Endothelial cell of umbilical vein (primary cell): ENCODE results near the gene CTR9. TPM values are rescaled to one million over a fixed set of nuclear protein-coding genes. Genes with fewer than 3 reads are reported as not detected.

Experiments used
- BruUV-seq: library from RNA; stranded (reverse); fragments of 400-500 nt; replicated peaks from 2 replicates; lab custom pipeline; 2021; lab: Mats Ljungman, UMichigan
- CTCF ChIA-PET: fragments of 300-600, 350-600 bp; sonication (Branson Sonifier 250); formaldehyde crosslinking; loops from one replicate; lab custom pipeline; 2021; ENCODE audit warnings: antibody characterized with exemption, inconsistent platforms; lab: Charles Lee
- POLR2A ChIA-PET: fragments of 300-600, 350-600 bp; sonication (Branson Sonifier 250); formaldehyde crosslinking; loops from one replicate; lab custom pipeline; 2021; ENCODE audit warnings: antibody characterized with exemption, inconsistent platforms; lab: Charles Lee
- DNase-seq: peaks from one replicate; pipeline ENCODE4 v3.0.0-alpha.2; 2011; ENCODE audit warnings: low read depth, low spot score
- FAIRE-seq: peaks from 2 replicates; lab custom pipeline; 2011; peaks lifted over from hg19 to GRCh38; lab: Jason Lieb, UNC
- H2AFZ ChIP-seq: 2 replicates; pipeline ENCODE4 v1.6.0; 2012; ENCODE audit warnings: low read depth, low read length, control low read depth, inconsistent platforms
- H3K27ac ChIP-seq: 2 replicates; pipeline ENCODE4 v1.5.1; 2011; ENCODE audit warnings: low read depth, mild to moderate bottlenecking, control low read depth, low read length, moderate library complexity; ENCODE audit not compliant: insufficient read depth
- H3K27me3 ChIP-seq, 2 experiments: 2 replicates each; pipeline versions ENCODE4 v1.6.0 to v1.6.1; 2011; ENCODE audit warnings: low read length in 2 of 2, mixed read lengths in 1 of 2; ENCODE audit not compliant: control insufficient read depth in 2 of 2, insufficient read depth in 2 of 2
- H3K36me3 ChIP-seq, 2 experiments: 2 replicates in 1 of 2; 3 replicates in 1 of 2; pipeline ENCODE4 v1.5.1; 2011; ENCODE audit warnings: low read length in 2 of 2, mild to moderate bottlenecking in 1 of 2, moderate library complexity in 1 of 2; ENCODE audit not compliant: control insufficient read depth in 2 of 2, insufficient read depth in 2 of 2; ENCODE audit errors: extremely low read depth in 1 of 2
- H3K4me1 ChIP-seq: 3 replicates; pipeline ENCODE4 v1.5.1; 2011; ENCODE audit warnings: mild to moderate bottlenecking, low read length; ENCODE audit not compliant: control insufficient read depth, insufficient read depth; ENCODE audit errors: extremely low read depth
- H3K4me2 ChIP-seq: 2 replicates; pipeline ENCODE4 v1.6.1; 2011; ENCODE audit warnings: low read length, control low read depth, mixed read lengths; ENCODE audit not compliant: insufficient read depth
- H3K4me3 ChIP-seq, 3 experiments: fragments of 200-600 bp in 1 of 3; sonication (generic), shearing (Covaris generic) in 1 of 3; replicated peaks in 1 of 3; 2 replicates each; pipeline ENCODE4 v1.5.1; 2011 to 2016; ENCODE audit warnings: control low read depth in 3 of 3, low read length in 3 of 3, mild to moderate bottlenecking in 2 of 3, inconsistent platforms in 1 of 3, low read depth in 1 of 3, moderate library complexity in 1 of 3; ENCODE audit not compliant: insufficient read depth in 1 of 3
- H3K79me2 ChIP-seq: 2 replicates; pipeline ENCODE4 v1.6.0; 2012; ENCODE audit warnings: low read length, inconsistent platforms; ENCODE audit not compliant: control insufficient read depth, insufficient read depth
- H3K9ac ChIP-seq: replicated peaks from 2 replicates; pipeline ENCODE3; 2011; ENCODE audit warnings: low read length, control low read depth; ENCODE audit not compliant: insufficient read depth; ENCODE audit errors: extremely low read depth
- H3K9me1 ChIP-seq: replicated peaks from 3 replicates; pipeline ENCODE4 v1.6.0; 2011; ENCODE audit warnings: mild to moderate bottlenecking, low read length; ENCODE audit not compliant: control insufficient read depth, insufficient read depth; ENCODE audit errors: extremely low read depth
- H3K9me3 ChIP-seq: replicated peaks from 2 replicates; pipeline ENCODE4 v1.5.1; 2012; ENCODE audit warnings: low read length, inconsistent platforms; ENCODE audit not compliant: control insufficient read depth, insufficient read depth
- H4K20me1 ChIP-seq: replicated peaks from 2 replicates; pipeline ENCODE3; 2011; ENCODE audit warnings: mild to moderate bottlenecking, low read length; ENCODE audit not compliant: control insufficient read depth, insufficient read depth; ENCODE audit errors: extremely low read depth
- FOS ChIP-seq: IDR thresholded peaks from 2 replicates; pipeline ENCODE4 v1.6.1; 2011; ENCODE audit warnings: mild to moderate bottlenecking, low read length, moderate library complexity, borderline replicate concordance; ENCODE audit not compliant: insufficient read depth
- POLR2AphosphoS5 ChIP-seq: IDR thresholded peaks from 2 replicates; pipeline ENCODE4 v1.6.1; 2012; ENCODE audit warnings: low read depth, mild to moderate bottlenecking, control low read depth, low read length, moderate library complexity; ENCODE audit not compliant: insufficient read depth
- dilution Hi-C: fragments of 300-500 bp; cut with MboI; formaldehyde crosslinking; loops from one replicate; pipeline ENCODE4 v1.15.0; 2019; ENCODE audit warnings: low sequenced_read_pairs; ENCODE audit not compliant: extremely low pct_ligation_motif_present
- intact Hi-C: fragments of 100-400 bp; cut with micrococcal nuclease; formaldehyde crosslinking; loops from one replicate; pipeline ENCODE4 v1.10.0; 2022
- polyA plus RNA-seq, 4 experiments: library from polyadenylated mRNA; depleted of rRNA in 3 of 4; stranded (reverse) in 3 of 4; unstranded in 1 of 4; fragments of >200 nt; gene quantifications; 2 replicates each; pipeline versions ENCODE4 v1.2.1 to v1.2.3, GENCODE V29; 2011 to 2012; ENCODE audit warnings: missing spikeins in 1 of 4
- total RNA-seq: library from RNA; stranded (reverse); gene quantifications from 2 replicates; pipeline ENCODE4 v1.2.3, GENCODE V29; 2021
- TF ChIP-seq, protein P1 (sequence below): IDR thresholded peaks from 2 replicates; pipeline ENCODE4 v1.6.1; 2011; ENCODE audit not compliant: insufficient read depth, insufficient read length

CTR9 gene
- total and polyA plus RNA-seq, 2 donors (not counting 3 experiments of a cell fraction or from before 2014, with no cell fraction given): 7.5 to 33.2 TPM

DNA sequence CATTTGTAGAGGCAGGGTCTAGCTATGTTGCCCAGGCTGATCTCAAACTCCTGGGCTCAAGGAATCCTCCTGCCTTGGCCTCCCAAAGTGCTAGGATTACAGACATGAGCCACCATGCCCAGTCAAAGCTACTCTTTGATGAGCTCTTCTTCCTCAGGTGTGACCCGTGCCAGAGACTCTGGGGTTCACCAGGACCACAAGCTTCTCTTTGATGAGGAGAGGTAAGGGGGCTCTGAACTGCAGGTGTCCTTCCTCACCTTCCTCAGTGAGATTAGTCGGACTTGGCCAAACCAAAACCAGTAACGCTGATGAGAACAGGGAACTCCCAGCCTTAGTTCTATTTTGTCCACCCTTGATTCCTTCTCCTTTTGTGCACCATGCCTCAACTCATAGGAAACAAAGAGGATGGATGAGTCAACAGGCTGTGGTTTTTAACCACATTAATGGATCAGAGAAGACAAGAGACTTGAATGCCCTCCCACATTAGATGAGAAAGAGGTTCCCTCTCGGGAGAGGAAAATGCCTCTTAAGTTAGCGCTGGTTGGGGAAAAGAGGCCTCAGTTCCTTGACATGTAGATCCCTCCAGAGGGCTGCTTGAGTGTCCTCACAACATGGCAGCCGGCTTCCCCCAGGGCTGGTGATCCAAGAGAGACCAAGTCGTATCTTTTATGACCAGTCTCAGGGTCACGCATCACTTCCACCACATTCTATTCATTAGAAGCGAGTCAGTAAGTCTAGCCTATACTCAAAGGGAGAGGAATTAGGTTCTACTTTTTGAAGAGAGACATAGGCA lies 25.7 kb upstream of the CTR9 start:
- no TSS peak for BruUV-seq
- peaks cover 9 to 16% of the 10 kb centered on the region in 2 experiments for H3K27me3 ChIP-seq
- TF ChIP-seq POLR2AphosphoS5 (no peak), FOS (peak; percentile 53)
- no peaks in the 10 kb centered on the region for H3K9me3 ChIP-seq
- DNase-seq (no peak), FAIRE-seq (no peak)
- H3K4me2 ChIP-seq: no peak overlapping the region
- H3K4me1 ChIP-seq: no peaks in the 10 kb centered on the region
- no peak overlapping the region for H3K4me3 ChIP-seq
- POLR2A ChIA-PET: no interaction called here
- H3K9ac ChIP-seq: no peak overlapping the region
- dilution Hi-C loops: no loop called here
- no peak overlapping the region for H2AFZ ChIP-seq
- H3K9me1 ChIP-seq: no peaks in the 10 kb centered on the region
- no peaks in the 10 kb centered on the region for H4K20me1 ChIP-seq
- no peaks in the 10 kb centered on the region for H3K36me3 ChIP-seq
- H3K79me2 ChIP-seq: no peaks in the 10 kb centered on the region
- intact Hi-C loops: no loop called here
- CTCF ChIA-PET: no interaction called here
- H3K27ac ChIP-seq: no peak overlapping the region

DNA sequence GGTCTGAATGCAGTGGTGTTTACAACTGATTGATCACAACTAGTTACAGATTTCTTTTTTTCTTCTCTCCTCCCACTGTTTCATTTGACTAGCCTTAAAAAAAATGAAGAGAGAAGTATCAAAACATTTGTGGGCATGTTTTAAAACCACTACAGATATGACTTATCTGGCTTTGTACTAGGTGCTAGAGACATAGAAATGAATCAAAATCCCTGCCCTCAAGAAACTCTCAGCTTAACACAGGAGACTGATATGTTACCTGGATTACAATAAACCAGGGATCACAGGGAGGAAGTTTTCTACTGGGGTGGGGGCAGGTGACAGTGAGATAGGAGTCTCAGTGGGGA lies 25.2 kb upstream of the CTR9 start:
- Histone ChIP-seq H3K4me1 (no peaks in the 10 kb centered on the region), H4K20me1 (no peaks in the 10 kb centered on the region), H3K27ac (no peak overlapping the region), H3K4me2 (no peak overlapping the region), H3K36me3 (no peaks in the 10 kb centered on the region), H3K9ac (no peak overlapping the region), H2AFZ (no peak overlapping the region), H3K27me3 (peaks cover 9 to 16% of the 10 kb centered on the region in 2 experiments), H3K9me1 (no peaks in the 10 kb centered on the region), H3K4me3 (no peak overlapping the region), H3K9me3 (no peaks in the 10 kb centered on the region), H3K79me2 (no peaks in the 10 kb centered on the region)
- CTCF ChIA-PET: interaction anchor here (2.7 kb wide), 1 partner anchor 320 kb away, joined by 8 read pairs; no protein-coding TSS in a partner anchor
- TF ChIP-seq, protein P1, sequence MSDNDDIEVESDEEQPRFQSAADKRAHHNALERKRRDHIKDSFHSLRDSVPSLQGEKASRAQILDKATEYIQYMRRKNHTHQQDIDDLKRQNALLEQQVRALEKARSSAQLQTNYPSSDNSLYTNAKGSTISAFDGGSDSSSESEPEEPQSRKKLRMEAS: no peak
- dilution Hi-C loops: no loop called here
- POLR2A ChIA-PET: no interaction called here
- FAIRE-seq (no peak), DNase-seq (no peak)
- no TSS peak for BruUV-seq
- intact Hi-C loops: no loop called here
